B cell (primary cell): ENCODE results near the gene WIF1. TPM values are rescaled to one million over a fixed set of nuclear protein-coding genes. Genes with fewer than 3 reads are reported as not detected.
A peak's percentile ranks its signal among the peaks of the same experiment; 100 is the strongest.

Source experiments
- ATAC-seq: fragments of 200-7000 bp; cut with Tn5 transposase; one replicate; pipeline ENCODE4 v1.10.0; 2021; ENCODE audit warnings: low read depth, mild to moderate bottlenecking, moderate number of reproducible peaks, moderate library complexity
- CTCF ChIA-PET: fragments of 350-600 bp; sonication (Branson Sonifier 250); formaldehyde crosslinking; loops from one replicate; lab custom pipeline; 2021; ENCODE audit warnings: antibody characterized with exemption, inconsistent platforms; lab: Charles Lee
- POLR2A ChIA-PET: fragments of 350-600 bp; sonication (Branson Sonifier 250); formaldehyde crosslinking; loops from one replicate; lab custom pipeline; 2021; ENCODE audit warnings: antibody characterized with exemption; lab: Charles Lee
- DNase-seq: peaks from one replicate; pipeline ENCODE4 v3.0.0; 2013
- H2AFZ ChIP-seq: 2 replicates; pipeline ENCODE4 v1.6.1; 2012; ENCODE audit warnings: mild to moderate bottlenecking, low read depth, low read length; ENCODE audit not compliant: insufficient read depth, poor library complexity, severe bottlenecking
- H3K27ac ChIP-seq, 2 donors: 1 replicate in 1 of 2; 2 replicates in 1 of 2; pipeline ENCODE4 v1.5.1; 2012 to 2013; ENCODE audit warnings: low read length in 2 of 2, mild to moderate bottlenecking in 2 of 2, moderate library complexity in 1 of 2
- H3K27me3 ChIP-seq, 4 experiments: fragments of 200-600 bp in 1 of 4; sonication (generic) in 1 of 4; replicated peaks in 1 of 4; 1 replicate in 2 of 4; 2 replicates in 2 of 4; pipeline versions ENCODE4 v1.6.1 to v1.7.0; 2013 to 2016; ENCODE audit warnings: low read length in 3 of 4, mild to moderate bottlenecking in 2 of 4, mixed read lengths in 1 of 4, moderate library complexity in 1 of 4; ENCODE audit not compliant: insufficient read depth in 4 of 4, control insufficient read depth in 3 of 4; ENCODE audit errors: control extremely low read depth in 1 of 4
- H3K36me3 ChIP-seq, 2 experiments: replicated peaks in 1 of 2; 1 replicate in 1 of 2; 2 replicates in 1 of 2; pipeline versions ENCODE4 v1.6.1 to v1.7.1; 2013; ENCODE audit warnings: low read length in 1 of 2; ENCODE audit not compliant: insufficient read depth in 2 of 2, control insufficient read depth in 1 of 2; ENCODE audit errors: control extremely low read depth in 1 of 2, extremely low read depth in 1 of 2
- H3K4me1 ChIP-seq, 2 donors: fragments of 200-600 bp in 1 of 2; sonication (generic) in 1 of 2; 1 replicate in 1 of 2; 2 replicates in 1 of 2; pipeline versions ENCODE4 v1.5.1 to v1.6.1; 2013 to 2017; ENCODE audit warnings: low read length in 2 of 2; ENCODE audit not compliant: control insufficient read depth in 2 of 2, insufficient read depth in 2 of 2
- H3K4me2 ChIP-seq: replicated peaks from 2 replicates; pipeline ENCODE3; 2012; ENCODE audit warnings: mild to moderate bottlenecking, low read depth, low read length; ENCODE audit not compliant: poor library complexity, severe bottlenecking
- H3K4me3 ChIP-seq, 5 experiments: fragments of 200-600 bp in 1 of 5; sonication (generic) in 1 of 5; 1 replicate in 3 of 5; 2 replicates in 2 of 5; pipeline versions ENCODE4 v1.5.1 to v1.7.0; 2011 to 2016; ENCODE audit warnings: low read length in 4 of 5, mild to moderate bottlenecking in 4 of 5, low read depth in 2 of 5, control low read depth in 1 of 5, moderate library complexity in 1 of 5; ENCODE audit not compliant: insufficient read depth in 1 of 5; ENCODE audit errors: control extremely low read depth in 1 of 5, extremely low read depth in 1 of 5
- H3K79me2 ChIP-seq: fragments of 200-600 bp; sonication (generic); one replicate; pipeline ENCODE4 v1.6.0; 2016; ENCODE audit warnings: low read length; ENCODE audit not compliant: control insufficient read depth, insufficient read depth
- H3K9ac ChIP-seq: fragments of 200-600 bp; sonication (generic); 2 replicates; pipeline ENCODE4 v1.6.1; 2017; ENCODE audit warnings: mild to moderate bottlenecking, low read length, moderate library complexity
- H3K9me3 ChIP-seq, 3 donors: one replicate each; pipeline versions ENCODE4 v1.6.1 to v1.7.1; 2013; ENCODE audit warnings: low read length in 2 of 3; ENCODE audit not compliant: control insufficient read depth in 2 of 3, insufficient read depth in 1 of 3; ENCODE audit errors: control extremely low read depth in 1 of 3
- H4K20me1 ChIP-seq: 2 replicates; pipeline ENCODE4 v1.6.0; 2012; ENCODE audit warnings: mild to moderate bottlenecking, low read length; ENCODE audit not compliant: insufficient read depth, control insufficient read depth, poor library complexity, severe bottlenecking
- H3K27ac Mint-ChIP-seq: one replicate; pipeline ENCODE4 v1.8.0; 2021; ENCODE audit warnings: mixed read lengths
- H3K27me3 Mint-ChIP-seq: one replicate; pipeline ENCODE4 v1.8.0; 2021; ENCODE audit warnings: mixed read lengths
- H3K4me1 Mint-ChIP-seq: one replicate; pipeline ENCODE4 v1.8.0; 2021; ENCODE audit warnings: mixed read lengths
- H3K4me3 Mint-ChIP-seq: one replicate; pipeline ENCODE4 v1.8.0; 2021; ENCODE audit warnings: mixed read lengths
- H3K9me3 Mint-ChIP-seq: one replicate; pipeline ENCODE4 v1.8.0; 2022; ENCODE audit warnings: mixed read lengths; ENCODE audit not compliant: insufficient read depth
- EZH2 ChIP-seq: IDR thresholded peaks from 2 replicates; pipeline ENCODE4 v1.6.1; 2012; ENCODE audit warnings: borderline replicate concordance, low read depth, mild to moderate bottlenecking, moderate library complexity, low read length; ENCODE audit not compliant: insufficient read depth, poor library complexity, severe bottlenecking
- WGBS: methylation state at CpG from one replicate; pipeline ENCODE4 v1.1.5; 2013; ENCODE audit warnings: missing lambda C conversion rate; ENCODE audit not compliant: insufficient coverage; 5-methylcytosine and 5-hydroxymethylcytosine counted together
- intact Hi-C: fragments of 100-400 bp; cut with micrococcal nuclease; formaldehyde crosslinking; loops from one replicate; pipeline ENCODE4 v1.10.0; 2022
- polyA plus RNA-seq: library from polyadenylated mRNA; depleted of rRNA; stranded (reverse); fragments of >200 nt; gene quantifications from 2 replicates; pipeline ENCODE4 v1.2.3, GENCODE V29; 2012
- total RNA-seq, 2 donors: library from RNA; stranded (reverse); fragments of 120-200 nt in 1 of 2; gene quantifications; 1 replicate in 1 of 2; 2 replicates in 1 of 2; pipeline versions ENCODE4 v1.2.3 to v1.2.4, GENCODE V29; 2013 to 2022
- TF ChIP-seq, protein P1 (sequence below): fragments of 200-600 bp; IDR thresholded peaks from one replicate; pipeline ENCODE4 v1.8.0; 2022; ENCODE audit warnings: antibody characterized with exemption, mild to moderate bottlenecking

WIF1 gene
- total and polyA plus RNA-seq, 2 donors (not counting 1 experiment from before 2014, with no cell fraction given) = not detected

DNA sequence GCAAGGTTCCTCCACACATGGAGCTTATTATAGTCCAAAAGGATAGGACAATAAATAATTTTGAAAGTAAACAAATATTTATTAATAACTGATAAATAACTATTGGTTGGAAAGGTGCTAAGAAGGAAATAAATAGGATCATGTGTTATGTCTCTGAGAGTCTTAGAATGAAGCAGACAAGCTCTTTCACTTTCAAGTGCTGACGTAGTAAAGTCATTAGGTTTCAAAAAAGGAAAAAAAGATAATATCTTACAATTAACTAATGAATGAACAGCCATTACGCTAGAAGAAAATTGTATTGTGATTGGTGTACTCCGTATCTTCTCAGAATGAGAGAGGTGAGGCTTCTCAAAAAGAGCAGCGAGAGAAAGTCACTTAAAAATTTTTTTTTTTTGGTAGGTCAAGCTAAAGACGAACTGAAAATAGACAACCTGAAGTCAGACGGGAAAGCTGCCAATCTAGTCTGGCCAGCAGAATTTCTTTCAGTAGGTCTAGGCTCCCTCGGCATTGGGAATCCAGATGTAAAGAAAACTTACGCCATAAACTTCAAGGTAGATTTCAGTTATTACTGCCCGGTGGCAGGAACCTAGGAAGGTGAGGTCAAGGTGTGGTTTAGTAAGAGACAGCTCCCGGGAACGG lies 47.7 kb upstream of the WIF1 start:
- POLR2A ChIA-PET = interaction anchor here (0.9 to 1.3 kb wide), 6 partner anchors 10 to 962 kb away, joined by 3 to 5 read pairs (median 3); partner anchors contain the start of gene LLPH

DNA sequence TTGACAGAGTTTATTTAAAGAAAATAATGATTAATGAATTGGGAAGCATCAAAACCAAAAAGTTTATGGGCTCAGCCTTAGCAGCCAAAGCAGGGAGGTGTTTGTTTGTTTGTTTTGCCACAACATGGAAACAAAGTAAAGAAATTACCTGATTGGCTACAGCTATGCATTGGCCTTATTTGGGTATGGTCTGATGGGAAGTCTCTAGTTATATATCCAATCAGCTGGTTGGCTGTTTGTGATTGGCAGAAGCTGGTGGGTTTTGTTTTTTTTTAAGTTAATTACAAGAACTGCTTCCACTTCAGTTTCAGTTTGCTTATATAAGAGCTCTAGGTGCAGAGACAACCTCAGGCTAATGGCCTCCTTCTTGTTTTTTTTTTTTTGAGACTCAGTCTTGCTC lies 43.7 kb upstream of the WIF1 start:
- no peak for TF ChIP-seq EZH2
- TF ChIP-seq, protein P1, sequence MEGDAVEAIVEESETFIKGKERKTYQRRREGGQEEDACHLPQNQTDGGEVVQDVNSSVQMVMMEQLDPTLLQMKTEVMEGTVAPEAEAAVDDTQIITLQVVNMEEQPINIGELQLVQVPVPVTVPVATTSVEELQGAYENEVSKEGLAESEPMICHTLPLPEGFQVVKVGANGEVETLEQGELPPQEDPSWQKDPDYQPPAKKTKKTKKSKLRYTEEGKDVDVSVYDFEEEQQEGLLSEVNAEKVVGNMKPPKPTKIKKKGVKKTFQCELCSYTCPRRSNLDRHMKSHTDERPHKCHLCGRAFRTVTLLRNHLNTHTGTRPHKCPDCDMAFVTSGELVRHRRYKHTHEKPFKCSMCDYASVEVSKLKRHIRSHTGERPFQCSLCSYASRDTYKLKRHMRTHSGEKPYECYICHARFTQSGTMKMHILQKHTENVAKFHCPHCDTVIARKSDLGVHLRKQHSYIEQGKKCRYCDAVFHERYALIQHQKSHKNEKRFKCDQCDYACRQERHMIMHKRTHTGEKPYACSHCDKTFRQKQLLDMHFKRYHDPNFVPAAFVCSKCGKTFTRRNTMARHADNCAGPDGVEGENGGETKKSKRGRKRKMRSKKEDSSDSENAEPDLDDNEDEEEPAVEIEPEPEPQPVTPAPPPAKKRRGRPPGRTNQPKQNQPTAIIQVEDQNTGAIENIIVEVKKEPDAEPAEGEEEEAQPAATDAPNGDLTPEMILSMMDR = no peak
- peaks cover 31% of the 10 kb centered on the region for H3K79me2 ChIP-seq
- POLR2A ChIA-PET = no interaction called here
- H4K20me1 ChIP-seq = no peaks in the 10 kb centered on the region
- H3K4me3 ChIP-seq = no peak overlapping the region
- no peaks in the 10 kb centered on the region for H3K9me3 ChIP-seq
- no peak overlapping the region for H2AFZ ChIP-seq
- no peaks in the 10 kb centered on the region for H3K9me3 Mint-ChIP-seq
- DNase-seq (no peak), ATAC-seq (no peak)
- CTCF ChIA-PET = no interaction called here
- intact Hi-C loops = loop anchor here (5.0 kb wide), 2 partner anchors 942 to 1073 kb away; partner anchors contain the start of gene KICS2
- peaks cover 0 to 6% of the 10 kb centered on the region in 2 donors for H3K4me1 ChIP-seq
- no peak overlapping the region for H3K27ac Mint-ChIP-seq
- H3K27ac ChIP-seq = no peak overlapping the region
- no peak overlapping the region for H3K4me2 ChIP-seq
- peaks cover 9% of the 10 kb centered on the region for H3K27me3 Mint-ChIP-seq
- H3K27me3 ChIP-seq = peaks cover 0 to 6% (median 2%) of the 10 kb centered on the region in 4 experiments
- no peak overlapping the region for H3K4me3 Mint-ChIP-seq
- no peaks in the 10 kb centered on the region for H3K36me3 ChIP-seq
- H3K4me1 Mint-ChIP-seq = peaks cover 5% of the 10 kb centered on the region
- no peak overlapping the region for H3K9ac ChIP-seq

More for the DNA sequence above, 47.7 kb upstream of the WIF1 start:
- Histone ChIP-seq H3K79me2 (peaks cover 71% of the 10 kb centered on the region), H3K4me2 (peak overlapping the region; percentile 88), H4K20me1 (peaks cover 34% of the 10 kb centered on the region), H3K9ac (peak overlapping the region; percentile 99), H3K27me3 (no peaks in the 10 kb centered on the region), H3K36me3 (peaks cover 0 to 5% of the 10 kb centered on the region in 2 experiments), H2AFZ (peak overlapping the region; percentile 93), H3K4me1 (peaks cover 32 to 37% of the 10 kb centered on the region in 2 donors), H3K4me3 (peak overlapping the region; percentile 76 to 98 (median 94)), H3K27ac (peak overlapping the region; percentile 82 to 98), H3K9me3 (no peaks in the 10 kb centered on the region)
- CTCF ChIA-PET = interaction anchor here (0.9 to 2.7 kb wide), 9 partner anchors 10 to 66 kb away, joined by 3 to 12 read pairs (median 5); no protein-coding TSS in a partner anchor
- ATAC-seq (no peak), DNase-seq (no peak)
- no peaks in the 10 kb centered on the region for H3K9me3 Mint-ChIP-seq
- peaks cover 36% of the 10 kb centered on the region for H3K4me1 Mint-ChIP-seq
- TF ChIP-seq, protein P1 = no peak
- no peak for TF ChIP-seq EZH2
- no peaks in the 10 kb centered on the region for H3K27me3 Mint-ChIP-seq
- intact Hi-C loops = loop anchor here (1.0 to 5.0 kb wide), 3 partner anchors 41 to 1069 kb away; partner anchors contain the start of gene KICS2
- peak overlapping the region; percentile 99 for H3K27ac Mint-ChIP-seq
- peak overlapping the region; percentile 95 for H3K4me3 Mint-ChIP-seq
- WGBS = 0% methylated on average over 9 of the region's 11 CpGs
